HL-60 (cell line): ENCODE measurements around the gene SRGAP3.

Experiments used
- DNase-seq, 2 experiments: peaks; one replicate each; pipeline ENCODE4 v3.0.0-alpha.2; 2010 to 2020; ENCODE audit warnings: low read depth in 1 of 2, low spot score in 1 of 2
- H3K27ac ChIP-seq: fragments of 250-450 bp; sonication (Bioruptor Pico); replicated peaks from 2 replicates; pipeline ENCODE4 v1.5.1; 2020; ENCODE audit warnings: mild to moderate bottlenecking, moderate library complexity
- H3K27me3 ChIP-seq: fragments of 250-450 bp; sonication (Bioruptor Pico); 2 replicates; pipeline ENCODE4 v1.5.1; 2021; ENCODE audit warnings: mild to moderate bottlenecking, moderate library complexity; ENCODE audit not compliant: insufficient read depth, poor library complexity, severe bottlenecking
- H3K4me3 ChIP-seq: replicated peaks from 2 replicates; pipeline ENCODE4 v1.5.1; 2011; ENCODE audit warnings: mild to moderate bottlenecking, control low read depth, low read length; ENCODE audit not compliant: insufficient read depth
- GABPA ChIP-seq: IDR thresholded peaks from 2 replicates; pipeline ENCODE4 v1.6.1; 2012; ENCODE audit warnings: low read depth
- POLR2AphosphoS5 ChIP-seq: IDR thresholded peaks from 2 replicates; pipeline ENCODE4 v1.6.1; 2012; ENCODE audit warnings: low read depth
- REST ChIP-seq: IDR thresholded peaks from 2 replicates; pipeline ENCODE4 v1.6.1; 2012; ENCODE audit warnings: low read depth; ENCODE audit not compliant: insufficient replicate concordance
- SPI1 ChIP-seq: IDR thresholded peaks from 2 replicates; pipeline ENCODE4 v1.6.1; 2012; ENCODE audit warnings: low read depth, mild to moderate bottlenecking, borderline replicate concordance
- TF ChIP-seq, protein P1 (sequence below): IDR thresholded peaks from one replicate; pipeline ENCODE4 v1.5.1; 2011; ENCODE audit warnings: low read length, control low read depth, inconsistent platforms; ENCODE audit not compliant: insufficient read depth

The SRGAP3 gene

DNA sequence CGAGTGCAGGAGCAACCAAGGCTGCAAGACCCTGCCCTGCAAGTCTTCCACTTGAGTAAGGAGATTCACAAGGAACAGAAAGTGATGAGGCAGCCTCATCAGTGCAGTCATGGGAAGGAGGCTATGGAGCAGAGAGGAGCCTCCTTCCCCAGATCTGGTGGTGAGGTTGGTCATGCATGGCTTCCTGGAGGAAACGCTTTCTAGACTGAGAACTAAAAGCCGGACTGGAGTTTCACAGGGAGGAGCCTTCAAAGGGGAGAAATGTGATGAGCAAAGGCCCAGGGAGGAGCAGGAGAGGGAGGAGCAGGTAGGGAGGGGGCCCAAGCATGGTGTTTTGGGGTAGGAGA lies 139.9 kb downstream of the SRGAP3 start:
- TF ChIP-seq REST, result no peak
- no peak for TF ChIP-seq POLR2AphosphoS5
- DNase-seq, result no peak
- no peaks in the 10 kb centered on the region for H3K27me3 ChIP-seq
- no peak overlapping the region for H3K4me3 ChIP-seq
- no peak overlapping the region for H3K27ac ChIP-seq

DNA sequence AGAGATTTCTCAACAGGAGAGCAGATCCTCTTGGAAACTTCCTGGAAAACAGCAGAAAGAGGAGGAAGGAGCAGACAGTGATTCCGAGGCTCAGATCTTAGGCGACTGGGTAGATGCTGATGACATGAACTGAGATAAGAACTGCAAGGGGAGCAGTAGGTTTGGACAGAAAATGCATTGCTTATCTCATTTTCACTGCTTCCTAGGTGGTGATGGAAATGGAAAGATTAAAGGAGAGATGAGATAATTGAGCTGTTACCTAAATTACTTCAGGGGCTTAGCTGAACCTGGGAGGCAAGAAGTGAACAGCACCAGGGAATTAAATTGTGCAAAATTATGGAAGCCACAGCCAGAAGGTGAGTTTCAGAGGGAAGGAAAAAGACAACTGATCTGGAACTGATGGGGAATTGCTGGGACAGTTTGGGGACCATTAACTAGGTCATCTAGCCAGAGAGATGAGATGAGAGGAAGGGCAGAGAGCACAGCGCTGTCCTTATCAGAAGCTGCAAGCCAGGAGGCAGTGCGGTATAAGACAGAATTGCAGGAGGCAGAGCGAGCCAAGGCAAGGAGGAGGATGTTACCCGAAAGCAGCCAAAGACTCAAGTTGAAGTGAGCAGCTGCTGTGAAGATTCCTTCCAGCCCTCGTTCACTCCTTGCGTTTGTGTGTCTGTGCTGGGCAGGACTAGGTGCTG lies 140.4 kb downstream of the SRGAP3 start:
- Histone ChIP-seq H3K27ac (no peak overlapping the region), H3K4me3 (no peak overlapping the region), H3K27me3 (no peaks in the 10 kb centered on the region)
- no peak for DNase-seq
- no peak for TF ChIP-seq GABPA
- TF ChIP-seq, protein P1, sequence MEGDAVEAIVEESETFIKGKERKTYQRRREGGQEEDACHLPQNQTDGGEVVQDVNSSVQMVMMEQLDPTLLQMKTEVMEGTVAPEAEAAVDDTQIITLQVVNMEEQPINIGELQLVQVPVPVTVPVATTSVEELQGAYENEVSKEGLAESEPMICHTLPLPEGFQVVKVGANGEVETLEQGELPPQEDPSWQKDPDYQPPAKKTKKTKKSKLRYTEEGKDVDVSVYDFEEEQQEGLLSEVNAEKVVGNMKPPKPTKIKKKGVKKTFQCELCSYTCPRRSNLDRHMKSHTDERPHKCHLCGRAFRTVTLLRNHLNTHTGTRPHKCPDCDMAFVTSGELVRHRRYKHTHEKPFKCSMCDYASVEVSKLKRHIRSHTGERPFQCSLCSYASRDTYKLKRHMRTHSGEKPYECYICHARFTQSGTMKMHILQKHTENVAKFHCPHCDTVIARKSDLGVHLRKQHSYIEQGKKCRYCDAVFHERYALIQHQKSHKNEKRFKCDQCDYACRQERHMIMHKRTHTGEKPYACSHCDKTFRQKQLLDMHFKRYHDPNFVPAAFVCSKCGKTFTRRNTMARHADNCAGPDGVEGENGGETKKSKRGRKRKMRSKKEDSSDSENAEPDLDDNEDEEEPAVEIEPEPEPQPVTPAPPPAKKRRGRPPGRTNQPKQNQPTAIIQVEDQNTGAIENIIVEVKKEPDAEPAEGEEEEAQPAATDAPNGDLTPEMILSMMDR, result no peak
- no peak for TF ChIP-seq POLR2AphosphoS5
- TF ChIP-seq REST, result no peak
- TF ChIP-seq SPI1, result no peak

- Histone ChIP-seq H3K4me3 (no peak overlapping the region), H3K27me3 (no peaks in the 10 kb centered on the region), H3K27ac (no peak overlapping the region)
- TF ChIP-seq, protein P1, result no peak
- TF ChIP-seq GABPA (no peak), POLR2AphosphoS5 (no peak), SPI1 (no peak), REST (no peak)
- no peak for DNase-seq
Measured at GRCh38 chr3:9107738-9108137, 141.7 kb downstream of the SRGAP3 start.
